Measurements from ENCODE around the gene ICE2.
A peak's percentile ranks its signal among the peaks of the same experiment; 100 is the strongest.
"Not testable (repeated sequence)": the region's sequence is repeated elsewhere in the genome, so short reads cannot be mapped to it uniquely, and the experiment has no call there.

Gene ICE2

GRCh38 chr15:60416484-60416883 is 62.5 kb downstream of the ICE2 start:
- peak overlapping the region; percentile 1 for H3K27ac ChIP-seq (ENCODE audit: poor library complexity, severe bottlenecking)
- TF ChIP-seq CTCF (IDR thresholded peaks at IDR 0.05; ENCODE audit: poor library complexity, severe bottlenecking) = no peak
- no peak overlapping the region for H3K4me3 ChIP-seq (ENCODE audit: severe bottlenecking)
- peaks cover 41% of the 10 kb centered on the region for H3K4me1 ChIP-seq (ENCODE audit: insufficient read depth, poor library complexity, severe bottlenecking)
- H3K9me3 ChIP-seq (ENCODE audit: severe bottlenecking) = no peaks in the 10 kb centered on the region
- H3K36me3 ChIP-seq (ENCODE audit: low read depth) = no peaks in the 10 kb centered on the region
- DNase-seq (ENCODE audit: low spot score) (no peak), ATAC-seq (ENCODE audit: low read depth) (no peak)
- no peaks in the 10 kb centered on the region for H3K27me3 ChIP-seq (ENCODE audit: insufficient read depth, poor library complexity, severe bottlenecking)

- no peak for TF ChIP-seq CTCF (IDR thresholded peaks at IDR 0.05; ENCODE audit: poor library complexity, severe bottlenecking)
- Histone ChIP-seq H3K9me3 (ENCODE audit: severe bottlenecking) (no peaks in the 10 kb centered on the region), H3K4me1 (ENCODE audit: insufficient read depth, poor library complexity, severe bottlenecking) (peaks cover 21% of the 10 kb centered on the region), H3K4me3 (ENCODE audit: severe bottlenecking) (no peak overlapping the region), H3K27me3 (ENCODE audit: insufficient read depth, poor library complexity, severe bottlenecking) (no peaks in the 10 kb centered on the region), H3K27ac (ENCODE audit: poor library complexity, severe bottlenecking) (peak overlapping the region; percentile 69), H3K36me3 (ENCODE audit: low read depth) (no peaks in the 10 kb centered on the region)
- DNase-seq (ENCODE audit: low spot score) (no peak), ATAC-seq (ENCODE audit: low read depth) (peak; percentile 83)
Measured at GRCh38 chr15:60414016-60414682, 64.8 kb downstream of the ICE2 start.

- H3K27ac ChIP-seq (ENCODE audit: poor library complexity, severe bottlenecking) = peak overlapping the region; percentile 69
- no peak for TF ChIP-seq CTCF (IDR thresholded peaks at IDR 0.05; ENCODE audit: poor library complexity, severe bottlenecking)
- no peaks in the 10 kb centered on the region for H3K27me3 ChIP-seq (ENCODE audit: insufficient read depth, poor library complexity, severe bottlenecking)
- no peak overlapping the region for H3K4me3 ChIP-seq (ENCODE audit: severe bottlenecking)
- DNase-seq (ENCODE audit: low spot score) (no peak), ATAC-seq (ENCODE audit: low read depth) (no peak)
- H3K4me1 ChIP-seq (ENCODE audit: insufficient read depth, poor library complexity, severe bottlenecking) = peaks cover 27% of the 10 kb centered on the region
- no peaks in the 10 kb centered on the region for H3K36me3 ChIP-seq (ENCODE audit: low read depth)
- H3K9me3 ChIP-seq (ENCODE audit: severe bottlenecking) = no peaks in the 10 kb centered on the region
Measured at GRCh38 chr15:60413231-60413824, 65.6 kb downstream of the ICE2 start.

GRCh38 chr15:60412807-60413206 is 66.1 kb downstream of the ICE2 start:
- not testable (repeated sequence) for ATAC-seq (ENCODE audit: low read depth); H3K9me3 ChIP-seq (ENCODE audit: severe bottlenecking); H3K36me3 ChIP-seq (ENCODE audit: low read depth); DNase-seq (ENCODE audit: low spot score); H3K27me3 ChIP-seq (ENCODE audit: insufficient read depth, poor library complexity, severe bottlenecking); H3K4me3 ChIP-seq (ENCODE audit: severe bottlenecking)
- Histone ChIP-seq H3K4me1 (ENCODE audit: insufficient read depth, poor library complexity, severe bottlenecking) (peaks cover 32% of the 10 kb centered on the region), H3K27ac (ENCODE audit: poor library complexity, severe bottlenecking) (peak overlapping the region; percentile 69)

GRCh38 chr15:60411774-60412425 is 67.0 kb downstream of the ICE2 start:
- Histone ChIP-seq H3K4me1 (ENCODE audit: insufficient read depth, poor library complexity, severe bottlenecking) (peaks cover 42% of the 10 kb centered on the region), H3K36me3 (ENCODE audit: low read depth) (no peaks in the 10 kb centered on the region), H3K27me3 (ENCODE audit: insufficient read depth, poor library complexity, severe bottlenecking) (no peaks in the 10 kb centered on the region), H3K4me3 (ENCODE audit: severe bottlenecking) (no peak overlapping the region), H3K27ac (ENCODE audit: poor library complexity, severe bottlenecking) (peak overlapping the region; percentile 5), H3K9me3 (ENCODE audit: severe bottlenecking) (no peaks in the 10 kb centered on the region)
- DNase-seq (ENCODE audit: low spot score) (no peak), ATAC-seq (ENCODE audit: low read depth) (no peak)
- TF ChIP-seq CTCF (IDR thresholded peaks at IDR 0.05; ENCODE audit: poor library complexity, severe bottlenecking) = no peak

- not testable (repeated sequence) for H3K27me3 ChIP-seq (ENCODE audit: insufficient read depth, poor library complexity, severe bottlenecking); H3K4me3 ChIP-seq (ENCODE audit: severe bottlenecking); H3K36me3 ChIP-seq (ENCODE audit: low read depth); DNase-seq (ENCODE audit: low spot score); ATAC-seq (ENCODE audit: low read depth); H3K9me3 ChIP-seq (ENCODE audit: severe bottlenecking)
- Histone ChIP-seq H3K27ac (ENCODE audit: poor library complexity, severe bottlenecking) (peak overlapping the region; percentile 99), H3K4me1 (ENCODE audit: insufficient read depth, poor library complexity, severe bottlenecking) (peaks cover 55% of the 10 kb centered on the region)
Measured at GRCh38 chr15:60410350-60410749, 68.6 kb downstream of the ICE2 start.

All from RWPE2 (cell line).